ENCODE data around the gene LYSMD2. TPM values are rescaled to one million over a fixed set of nuclear protein-coding genes. Genes with fewer than 3 reads are reported as not detected.

Gene LYSMD2
- polyA plus RNA-seq, 2 of the 4 experiments (the other 2 are of a cell fraction) = 18.3 to 29.2 TPM

DNA sequence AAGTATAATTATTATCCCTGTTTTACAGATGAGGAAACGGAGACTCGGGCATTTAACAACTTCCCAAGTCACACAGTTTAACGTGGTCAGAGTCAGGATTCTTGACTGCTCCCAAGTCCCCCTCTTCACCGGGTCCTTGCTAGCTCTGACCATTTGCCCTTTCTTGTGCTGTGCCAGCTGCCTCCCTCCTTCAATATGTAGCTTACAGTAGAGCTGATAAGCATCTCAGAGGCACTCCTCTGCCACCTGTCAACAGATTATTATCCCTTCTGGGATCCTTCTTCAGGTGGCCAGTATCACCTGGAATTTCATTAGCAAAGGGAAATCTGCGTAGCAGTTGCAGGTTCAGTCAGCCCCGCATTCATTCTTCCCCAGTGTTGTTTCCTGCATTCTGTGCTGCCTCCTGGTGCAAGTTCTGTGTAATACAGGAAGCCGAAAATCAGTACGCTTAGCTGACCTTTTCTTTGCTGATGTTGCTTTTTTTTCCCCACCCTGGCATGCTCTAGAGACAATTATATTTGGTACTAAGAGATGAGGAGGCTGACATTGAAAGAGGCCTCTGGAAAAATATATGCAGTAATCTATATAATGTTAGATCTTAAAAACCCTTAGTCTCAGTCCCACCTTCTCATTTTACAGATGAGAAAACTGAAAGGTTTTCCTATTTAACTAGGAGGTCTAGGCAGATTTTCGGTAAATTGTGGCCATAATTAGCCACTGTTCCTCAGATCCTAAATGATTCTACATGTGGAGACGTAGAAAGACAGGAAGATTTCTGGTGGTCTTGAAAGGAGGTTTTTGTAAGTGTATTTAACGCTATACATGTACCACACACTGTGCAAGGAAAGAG is 38.7 kb upstream of the LYSMD2 start (continued):
- peak; percentile 92 to 97 for TF ChIP-seq RAD21 (conservative IDR thresholded peaks at IDR 0.05 in 1 of 2, IDR thresholded peaks at IDR 0.05 in 1 of 2)
- no peak for TF ChIP-seq BHLHE40 (IDR thresholded peaks at IDR 0.05; ENCODE audit: low read depth, low read length)
- no peak for TF ChIP-seq MYC (IDR thresholded peaks at IDR 0.05; ENCODE audit: borderline replicate concordance, low read length)
- no peak for TF ChIP-seq CHD2 (IDR thresholded peaks at IDR 0.05; ENCODE audit: low read length, partially characterized antibody)

DNA sequence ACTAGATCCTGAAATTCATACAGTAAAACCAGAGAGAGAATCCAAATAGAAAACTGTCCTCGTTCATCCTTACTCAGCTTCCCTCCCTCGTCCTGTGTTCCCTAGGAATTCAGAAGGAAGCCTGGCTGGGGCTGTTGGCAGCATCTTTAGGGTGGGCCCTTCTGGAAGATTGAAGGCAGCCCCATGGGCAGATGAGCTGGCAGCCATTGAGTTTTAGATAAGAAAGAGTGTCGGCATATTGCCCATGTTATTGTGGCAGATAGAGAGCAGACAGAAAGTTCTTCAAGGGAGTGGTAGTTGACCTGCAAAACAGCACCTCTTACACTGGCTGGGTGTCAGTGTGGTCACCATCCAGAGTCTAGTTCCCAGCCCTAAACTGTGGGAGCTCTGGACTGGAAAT is 37.5 kb upstream of the LYSMD2 start:
- ChIA-PET POLR2A (interaction anchor here (2.4 to 2.9 kb wide), 2 partner anchors 37 to 125 kb away, joined by 15 to 17 read pairs; partner anchors contain the start of gene LYSMD2), CTCF (interaction anchor here (0.6 to 22.4 kb wide), 19 partner anchors 9 to 921 kb away, joined by 3 to 597 read pairs (median 24); partner anchors contain the start of genes LYSMD2, SCG3 and TMOD2)
- Histone ChIP-seq H3K4me3 (no peak overlapping the region), H3K4me2 (no peak overlapping the region), H3K9me3 (no peaks in the 10 kb centered on the region), H3K4me1 (0 out of 3 replicates have a peak, but pooled peaks cover 5% of the 10 kb centered on the region), H3K27ac (no peak overlapping the region)
- no peak for FAIRE-seq
- DNase-seq (ENCODE audit: low read depth in 1 of 2, low spot score in 1 of 2) = no peak
- TF ChIP-seq, protein P1, sequence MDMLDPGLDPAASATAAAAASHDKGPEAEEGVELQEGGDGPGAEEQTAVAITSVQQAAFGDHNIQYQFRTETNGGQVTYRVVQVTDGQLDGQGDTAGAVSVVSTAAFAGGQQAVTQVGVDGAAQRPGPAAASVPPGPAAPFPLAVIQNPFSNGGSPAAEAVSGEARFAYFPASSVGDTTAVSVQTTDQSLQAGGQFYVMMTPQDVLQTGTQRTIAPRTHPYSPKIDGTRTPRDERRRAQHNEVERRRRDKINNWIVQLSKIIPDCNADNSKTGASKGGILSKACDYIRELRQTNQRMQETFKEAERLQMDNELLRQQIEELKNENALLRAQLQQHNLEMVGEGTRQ (IDR thresholded peaks at IDR 0.05) = no peak
- no peak for TF ChIP-seq BHLHE40 (IDR thresholded peaks at IDR 0.05; ENCODE audit: low read depth, low read length)
- TF ChIP-seq RFX5 (IDR thresholded peaks at IDR 0.05) = no peak
- TF ChIP-seq MAZ (IDR thresholded peaks at IDR 0.05; ENCODE audit: borderline replicate concordance, low read depth, low read length) = no peak
- TF ChIP-seq HOXB5 (CRISPR knock-in tag; IDR thresholded peaks at IDR 0.05) = no peak
- TF ChIP-seq SMC3 (IDR thresholded peaks at IDR 0.05) = no peak
- TF ChIP-seq CBX2 (IDR thresholded peaks at IDR 0.05; ENCODE audit: borderline replicate concordance, low read depth) = no peak
- TF ChIP-seq FOSL2 (IDR thresholded peaks at IDR 0.05) = no peak
- TF ChIP-seq FOSL2 (CRISPR knock-in tag; IDR thresholded peaks at IDR 0.05) = no peak
- no peak for TF ChIP-seq HDAC2 (IDR thresholded peaks at IDR 0.05)
- TF ChIP-seq CHD2 (IDR thresholded peaks at IDR 0.05; ENCODE audit: low read length, partially characterized antibody) = no peak
- TF ChIP-seq HOXB13 (CRISPR knock-in tag; IDR thresholded peaks at IDR 0.05; ENCODE audit: low read depth) = no peak
- no peak for TF ChIP-seq POLR2AphosphoS2 (conservative IDR thresholded peaks at IDR 0.05; ENCODE audit: low read length)
- TF ChIP-seq, protein P2, sequence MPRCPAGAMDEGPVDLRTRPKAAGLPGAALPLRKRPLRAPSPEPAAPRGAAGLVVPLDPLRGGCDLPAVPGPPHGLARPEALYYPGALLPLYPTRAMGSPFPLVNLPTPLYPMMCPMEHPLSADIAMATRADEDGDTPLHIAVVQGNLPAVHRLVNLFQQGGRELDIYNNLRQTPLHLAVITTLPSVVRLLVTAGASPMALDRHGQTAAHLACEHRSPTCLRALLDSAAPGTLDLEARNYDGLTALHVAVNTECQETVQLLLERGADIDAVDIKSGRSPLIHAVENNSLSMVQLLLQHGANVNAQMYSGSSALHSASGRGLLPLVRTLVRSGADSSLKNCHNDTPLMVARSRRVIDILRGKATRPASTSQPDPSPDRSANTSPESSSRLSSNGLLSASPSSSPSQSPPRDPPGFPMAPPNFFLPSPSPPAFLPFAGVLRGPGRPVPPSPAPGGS (IDR thresholded peaks at IDR 0.05) = no peak
- TF ChIP-seq FOSB (CRISPR knock-in tag; IDR thresholded peaks at IDR 0.05) = no peak
- no peak for TF ChIP-seq TP53 (CRISPR knock-in tag; IDR thresholded peaks at IDR 0.05)
- no peak for ATAC-seq
- 63% methylated on average over 3 of the region's 3 CpGs for WGBS (ENCODE audit: missing lambda C conversion rate)

DNA sequence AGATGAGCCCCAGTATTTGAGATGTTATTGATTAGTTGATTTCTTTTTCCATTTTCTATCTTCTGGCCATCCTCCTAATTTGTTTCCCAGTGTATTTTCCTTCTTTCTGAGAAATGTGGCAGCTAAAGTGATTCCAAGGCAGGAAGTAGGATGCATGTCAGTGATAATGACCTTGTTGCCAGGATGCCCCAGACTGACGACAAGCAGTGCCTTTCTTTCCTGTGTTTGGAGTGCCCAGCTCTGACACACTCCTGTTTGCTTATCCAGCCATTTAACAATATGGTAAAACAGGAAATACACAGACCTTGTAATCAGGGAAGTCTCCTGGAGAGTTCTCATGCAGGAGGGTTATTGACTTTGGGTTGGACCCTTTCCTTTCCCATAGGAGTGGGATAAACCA is 34.3 kb upstream of the LYSMD2 start:
- Histone ChIP-seq H3K9me3 (no peaks in the 10 kb centered on the region), H3K27ac (no peak overlapping the region), H3K4me3 (no peak overlapping the region), H3K4me2 (no peak overlapping the region), H3K4me1 (0 out of 3 replicates have a peak, but pooled peaks cover 5% of the 10 kb centered on the region)
- no peak for TF ChIP-seq CHD2 (IDR thresholded peaks at IDR 0.05; ENCODE audit: low read length, partially characterized antibody)
- CTCF ChIA-PET = interaction anchor here (1.2 to 22.4 kb wide), 4 partner anchors 15 to 127 kb away, joined by 3 to 597 read pairs (median 98); partner anchors contain the start of gene TMOD2
- ATAC-seq (no peak), DNase-seq (ENCODE audit: low read depth in 1 of 2, low spot score in 1 of 2) (no peak), FAIRE-seq (no peak)
- POLR2A ChIA-PET = no interaction called here
- 29% methylated on average over 1 of the region's 1 CpG for WGBS (ENCODE audit: missing lambda C conversion rate)

DNA sequence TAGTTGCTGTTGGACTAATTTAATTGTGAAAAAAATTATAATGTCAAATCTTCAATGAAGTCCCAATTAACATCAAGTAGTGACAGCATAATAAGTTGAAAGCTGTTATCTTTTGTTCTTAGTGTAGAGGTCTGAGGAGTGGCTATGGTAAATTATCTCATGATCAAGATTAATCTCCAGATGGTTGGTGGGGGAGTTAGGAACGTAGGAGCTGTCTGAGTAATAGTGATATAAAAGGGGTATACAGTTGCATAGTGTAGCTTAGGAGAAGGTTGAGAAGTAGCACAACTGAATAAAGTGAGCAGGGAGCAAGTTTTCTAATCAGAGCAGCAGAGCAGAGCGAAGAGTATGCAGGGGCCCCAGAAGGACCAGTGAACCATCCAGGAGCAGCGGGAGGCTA is 33.4 kb upstream of the LYSMD2 start:
- H3K4me1 ChIP-seq = no peaks in the 10 kb centered on the region
- ChIA-PET CTCF (interaction anchor here (1.6 to 22.4 kb wide), 3 partner anchors 16 to 234 kb away, joined by 3 to 597 read pairs (median 193); partner anchors contain the start of gene TMOD2), POLR2A (no interaction called here)
- H3K9me3 ChIP-seq = no peaks in the 10 kb centered on the region
- H3K4me3 ChIP-seq = no peak overlapping the region
- H3K4me2 ChIP-seq = no peak overlapping the region
- ATAC-seq = no peak
- DNase-seq (ENCODE audit: low read depth in 1 of 2, low spot score in 1 of 2) = no peak
- no peak overlapping the region for H3K27ac ChIP-seq
- FAIRE-seq = no peak
- WGBS (ENCODE audit: missing lambda C conversion rate) = 37% methylated on average over 3 of the region's 3 CpGs
- TF ChIP-seq FOSL2 (IDR thresholded peaks at IDR 0.05) = no peak
- TF ChIP-seq FOSL2 (CRISPR knock-in tag; IDR thresholded peaks at IDR 0.05) = no peak
- TF ChIP-seq RNF2 (IDR thresholded peaks at IDR 0.05; ENCODE audit: borderline replicate concordance, low read depth) = no peak
- TF ChIP-seq, protein P3, sequence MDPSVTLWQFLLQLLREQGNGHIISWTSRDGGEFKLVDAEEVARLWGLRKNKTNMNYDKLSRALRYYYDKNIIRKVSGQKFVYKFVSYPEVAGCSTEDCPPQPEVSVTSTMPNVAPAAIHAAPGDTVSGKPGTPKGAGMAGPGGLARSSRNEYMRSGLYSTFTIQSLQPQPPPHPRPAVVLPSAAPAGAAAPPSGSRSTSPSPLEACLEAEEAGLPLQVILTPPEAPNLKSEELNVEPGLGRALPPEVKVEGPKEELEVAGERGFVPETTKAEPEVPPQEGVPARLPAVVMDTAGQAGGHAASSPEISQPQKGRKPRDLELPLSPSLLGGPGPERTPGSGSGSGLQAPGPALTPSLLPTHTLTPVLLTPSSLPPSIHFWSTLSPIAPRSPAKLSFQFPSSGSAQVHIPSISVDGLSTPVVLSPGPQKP (IDR thresholded peaks at IDR 0.05; ENCODE audit: low read depth, low read length) = no peak
- no peak for TF ChIP-seq NPAS2 (CRISPR knock-in tag; IDR thresholded peaks at IDR 0.05; ENCODE audit: borderline replicate concordance)
- TF ChIP-seq HOXA7 (CRISPR knock-in tag; IDR thresholded peaks at IDR 0.05) = no peak
- no peak for TF ChIP-seq ZNF302 (CRISPR knock-in tag; IDR thresholded peaks at IDR 0.05)
- no peak for TF ChIP-seq CBX2 (IDR thresholded peaks at IDR 0.05; ENCODE audit: borderline replicate concordance, low read depth)
- no peak for TF ChIP-seq KDM1A (IDR thresholded peaks at IDR 0.05; ENCODE audit: low read depth)
- no peak for TF ChIP-seq HOXB5 (CRISPR knock-in tag; IDR thresholded peaks at IDR 0.05)
- TF ChIP-seq JUN (IDR thresholded peaks at IDR 0.05) = no peak
- TF ChIP-seq FOXS1 (CRISPR knock-in tag; IDR thresholded peaks at IDR 0.05) = no peak
- no peak for TF ChIP-seq POLR2A (IDR thresholded peaks at IDR 0.05; ENCODE audit: low read length)
- TF ChIP-seq JUNB (IDR thresholded peaks at IDR 0.05) = no peak
- no peak for TF ChIP-seq PHF8 (IDR thresholded peaks at IDR 0.05; ENCODE audit: borderline replicate concordance, low read depth)
- TF ChIP-seq NR3C1 (IDR thresholded peaks at IDR 0.05) = no peak
